Astrocyte (in vitro differentiated cells and primary cell): ENCODE data around the gene ADGRB2. TPM values are rescaled to one million over a fixed set of nuclear protein-coding genes. Genes with fewer than 3 reads are reported as not detected.

ENCODE experiments used
- DNase-seq: peaks from one replicate; pipeline ENCODE4 v3.0.0-alpha.2; 2010; ENCODE audit warnings: low read depth
- FAIRE-seq: peaks from 2 replicates; lab custom pipeline; 2011; peaks lifted over from hg19 to GRCh38; lab: Jason Lieb, UNC
- H2AFZ ChIP-seq: 2 replicates; pipeline ENCODE4 v1.6.0; 2012; ENCODE audit warnings: low read depth, low read length, inconsistent platforms
- H3K27ac ChIP-seq: 2 replicates; pipeline ENCODE4 v1.5.1; 2011; ENCODE audit warnings: low read depth, low read length, inconsistent platforms
- H3K27me3 ChIP-seq: 2 replicates; pipeline ENCODE4 v1.6.0; 2011; ENCODE audit warnings: low read length, inconsistent platforms; ENCODE audit not compliant: insufficient read depth
- H3K36me3 ChIP-seq: 2 replicates; pipeline ENCODE4 v1.5.1; 2011; ENCODE audit warnings: low read length, inconsistent platforms; ENCODE audit not compliant: insufficient read depth
- H3K4me1 ChIP-seq: 2 replicates; pipeline ENCODE4 v1.5.1; 2011; ENCODE audit warnings: low read length, inconsistent platforms; ENCODE audit not compliant: insufficient read depth
- H3K4me2 ChIP-seq: 2 replicates; pipeline ENCODE4 v1.6.0; 2012; ENCODE audit warnings: low read length, inconsistent platforms
- H3K4me3 ChIP-seq: 2 replicates; pipeline ENCODE4 v1.5.1; 2011; ENCODE audit warnings: low read depth, mild to moderate bottlenecking, low read length, inconsistent platforms; ENCODE audit not compliant: insufficient read depth
- H3K79me2 ChIP-seq: 2 replicates; pipeline ENCODE4 v1.6.0; 2012; ENCODE audit warnings: mild to moderate bottlenecking, low read length, inconsistent platforms; ENCODE audit not compliant: insufficient read depth
- H3K9ac ChIP-seq: 2 replicates; pipeline ENCODE4 v1.6.0; 2012; ENCODE audit warnings: mild to moderate bottlenecking, low read length, inconsistent platforms
- H3K9me3 ChIP-seq: 2 replicates; pipeline ENCODE4 v1.5.1; 2012; ENCODE audit warnings: low read depth, mild to moderate bottlenecking, low read length, inconsistent platforms; ENCODE audit not compliant: insufficient read depth
- H4K20me1 ChIP-seq: 2 replicates; pipeline ENCODE4 v1.6.0; 2012; ENCODE audit warnings: low read length, inconsistent platforms; ENCODE audit not compliant: insufficient read depth
- H3K27ac Mint-ChIP-seq: one replicate; pipeline ENCODE4 v1.8.0; 2021; ENCODE audit warnings: mild to moderate bottlenecking, mixed read lengths; ENCODE audit not compliant: unreplicated experiment
- H3K27me3 Mint-ChIP-seq: one replicate; pipeline ENCODE4 v1.8.0; 2021; ENCODE audit warnings: low read depth, mixed read lengths; ENCODE audit not compliant: unreplicated experiment
- H3K36me3 Mint-ChIP-seq: one replicate; pipeline ENCODE4 v1.8.0; 2021; ENCODE audit warnings: low read depth, mixed read lengths; ENCODE audit not compliant: unreplicated experiment
- H3K4me1 Mint-ChIP-seq: one replicate; pipeline ENCODE4 v1.8.0; 2021; ENCODE audit warnings: low read depth, mixed read lengths; ENCODE audit not compliant: unreplicated experiment
- H3K4me3 Mint-ChIP-seq: one replicate; pipeline ENCODE4 v1.8.0; 2021; ENCODE audit warnings: mild to moderate bottlenecking, moderate library complexity, mixed read lengths; ENCODE audit not compliant: unreplicated experiment
- H3K9me3 Mint-ChIP-seq: one replicate; pipeline ENCODE4 v1.8.0; 2021; ENCODE audit warnings: mild to moderate bottlenecking, mixed read lengths; ENCODE audit not compliant: unreplicated experiment
- EZH2 ChIP-seq: IDR thresholded peaks from 2 replicates; pipeline ENCODE4 v1.6.1; 2012; ENCODE audit warnings: mild to moderate bottlenecking, low read length, inconsistent platforms; ENCODE audit not compliant: insufficient read depth
- total RNA-seq: library from RNA; stranded (reverse); gene quantifications from 2 replicates; pipeline ENCODE4 v1.2.1, GENCODE V29; 2021
- TF ChIP-seq, protein P1 (sequence below): IDR thresholded peaks from 2 replicates; pipeline ENCODE4 v1.5.1; 2011; ENCODE audit warnings: low read depth, mild to moderate bottlenecking, inconsistent platforms, low read length, moderate library complexity; ENCODE audit not compliant: insufficient read depth

Gene ADGRB2
- total RNA-seq, 1 donor from 2014 or later: 25.8 TPM

GRCh38 chr1:31749785-31750735 is 14.1 kb downstream of the ADGRB2 start:
- Histone ChIP-seq H3K4me2 (peak overlapping the region; percentile 62), H3K27me3 (no peaks in the 10 kb centered on the region), H4K20me1 (peaks cover 49% of the 10 kb centered on the region), H3K9me3 (no peaks in the 10 kb centered on the region), H3K4me1 (peaks cover 35% of the 10 kb centered on the region), H3K4me3 (no peak overlapping the region), H3K9ac (no peak overlapping the region), H3K36me3 (no peaks in the 10 kb centered on the region), H2AFZ (no peak overlapping the region), H3K27ac (no peak overlapping the region), H3K79me2 (no peaks in the 10 kb centered on the region)
- Mint-ChIP-seq H3K27me3 (no peaks in the 10 kb centered on the region), H3K9me3 (no peaks in the 10 kb centered on the region), H3K27ac (peak overlapping the region; percentile 75), H3K4me1 (peaks cover 53% of the 10 kb centered on the region), H3K36me3 (peaks cover 5% of the 10 kb centered on the region), H3K4me3 (peak overlapping the region; percentile 20)
- no peak for DNase-seq
- no peak for FAIRE-seq
- TF ChIP-seq, protein P1, sequence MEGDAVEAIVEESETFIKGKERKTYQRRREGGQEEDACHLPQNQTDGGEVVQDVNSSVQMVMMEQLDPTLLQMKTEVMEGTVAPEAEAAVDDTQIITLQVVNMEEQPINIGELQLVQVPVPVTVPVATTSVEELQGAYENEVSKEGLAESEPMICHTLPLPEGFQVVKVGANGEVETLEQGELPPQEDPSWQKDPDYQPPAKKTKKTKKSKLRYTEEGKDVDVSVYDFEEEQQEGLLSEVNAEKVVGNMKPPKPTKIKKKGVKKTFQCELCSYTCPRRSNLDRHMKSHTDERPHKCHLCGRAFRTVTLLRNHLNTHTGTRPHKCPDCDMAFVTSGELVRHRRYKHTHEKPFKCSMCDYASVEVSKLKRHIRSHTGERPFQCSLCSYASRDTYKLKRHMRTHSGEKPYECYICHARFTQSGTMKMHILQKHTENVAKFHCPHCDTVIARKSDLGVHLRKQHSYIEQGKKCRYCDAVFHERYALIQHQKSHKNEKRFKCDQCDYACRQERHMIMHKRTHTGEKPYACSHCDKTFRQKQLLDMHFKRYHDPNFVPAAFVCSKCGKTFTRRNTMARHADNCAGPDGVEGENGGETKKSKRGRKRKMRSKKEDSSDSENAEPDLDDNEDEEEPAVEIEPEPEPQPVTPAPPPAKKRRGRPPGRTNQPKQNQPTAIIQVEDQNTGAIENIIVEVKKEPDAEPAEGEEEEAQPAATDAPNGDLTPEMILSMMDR: no peak
- no peak for TF ChIP-seq EZH2

- Histone ChIP-seq H3K4me1 (peaks cover 32% of the 10 kb centered on the region), H3K4me2 (no peak overlapping the region), H3K9ac (no peak overlapping the region), H2AFZ (no peak overlapping the region), H3K36me3 (no peaks in the 10 kb centered on the region), H4K20me1 (peaks cover 57% of the 10 kb centered on the region), H3K9me3 (no peaks in the 10 kb centered on the region), H3K27ac (no peak overlapping the region), H3K4me3 (no peak overlapping the region), H3K27me3 (no peaks in the 10 kb centered on the region), H3K79me2 (no peaks in the 10 kb centered on the region)
- H3K9me3 Mint-ChIP-seq: no peaks in the 10 kb centered on the region
- H3K27ac Mint-ChIP-seq: no peak overlapping the region
- H3K36me3 Mint-ChIP-seq: no peaks in the 10 kb centered on the region
- DNase-seq (no peak), FAIRE-seq (no peak)
- peaks cover 51% of the 10 kb centered on the region for H3K4me1 Mint-ChIP-seq
- no peak for TF ChIP-seq EZH2
- TF ChIP-seq, protein P1: no peak
- H3K4me3 Mint-ChIP-seq: no peak overlapping the region
- H3K27me3 Mint-ChIP-seq: peaks cover 7% of the 10 kb centered on the region
Measured at GRCh38 chr1:31748365-31748764, 15.8 kb downstream of the ADGRB2 start.

- Histone ChIP-seq H2AFZ (no peak overlapping the region), H3K4me3 (no peak overlapping the region), H3K4me1 (peaks cover 31% of the 10 kb centered on the region), H4K20me1 (peaks cover 58% of the 10 kb centered on the region), H3K9me3 (no peaks in the 10 kb centered on the region), H3K9ac (no peak overlapping the region), H3K36me3 (no peaks in the 10 kb centered on the region), H3K4me2 (no peak overlapping the region), H3K27me3 (no peaks in the 10 kb centered on the region), H3K27ac (no peak overlapping the region), H3K79me2 (no peaks in the 10 kb centered on the region)
- peaks cover 49% of the 10 kb centered on the region for H3K4me1 Mint-ChIP-seq
- TF ChIP-seq EZH2: no peak
- TF ChIP-seq, protein P1: no peak
- no peak overlapping the region for H3K4me3 Mint-ChIP-seq
- H3K27ac Mint-ChIP-seq: no peak overlapping the region
- H3K27me3 Mint-ChIP-seq: peaks cover 9% of the 10 kb centered on the region
- H3K36me3 Mint-ChIP-seq: no peaks in the 10 kb centered on the region
- FAIRE-seq (no peak), DNase-seq (no peak)
- no peaks in the 10 kb centered on the region for H3K9me3 Mint-ChIP-seq
Measured at GRCh38 chr1:31747304-31747703, 16.8 kb downstream of the ADGRB2 start.
